CD1c-positive myeloid dendritic cell (primary cell): ENCODE results near the gene MCTP2.

ENCODE experiments used
- DNase-seq: peaks from one replicate; pipeline ENCODE4 v3.0.0-alpha.2; 2016; ENCODE audit errors: extremely low spot score

MCTP2 gene

GRCh38 chr15:94395640-94396039 is 164.3 kb downstream of the MCTP2 start:
- no peak for DNase-seq

- no peak for DNase-seq
These were observed 166.0 kb downstream of the MCTP2 start for GRCh38 chr15:94397337-94397736.

GRCh38 chr15:94398001-94398400 is 166.6 kb downstream of the MCTP2 start:
- no peak for DNase-seq

- DNase-seq = no peak
These were observed 169.4 kb downstream of the MCTP2 start for GRCh38 chr15:94400526-94401298.

GRCh38 chr15:94403331-94403730 is 172.0 kb downstream of the MCTP2 start:
- peak; percentile 12 for DNase-seq

GRCh38 chr15:94404733-94405283 is 173.4 kb downstream of the MCTP2 start:
- no peak for DNase-seq

- no peak for DNase-seq
These were observed 179.9 kb downstream of the MCTP2 start for GRCh38 chr15:94411285-94411684.

- no peak for DNase-seq
These were observed 180.5 kb downstream of the MCTP2 start for GRCh38 chr15:94411846-94412245.

GRCh38 chr15:94412979-94413746 is 181.8 kb downstream of the MCTP2 start:
- DNase-seq = peak; percentile 62

GRCh38 chr15:94414916-94415315 is 183.6 kb downstream of the MCTP2 start:
- DNase-seq = no peak

GRCh38 chr15:94416267-94416666 is 184.9 kb downstream of the MCTP2 start:
- no peak for DNase-seq

GRCh38 chr15:94416820-94417219 is 185.5 kb downstream of the MCTP2 start:
- no peak for DNase-seq

GRCh38 chr15:94417501-94418293 is 186.3 kb downstream of the MCTP2 start:
- no peak for DNase-seq

GRCh38 chr15:94421706-94422105 is 190.3 kb downstream of the MCTP2 start:
- DNase-seq = no peak

- no peak for DNase-seq
These were observed 200.9 kb downstream of the MCTP2 start for GRCh38 chr15:94432279-94432678.

GRCh38 chr15:94439158-94439557 is 207.8 kb downstream of the MCTP2 start:
- no peak for DNase-seq

GRCh38 chr15:94441760-94442159 is 210.4 kb downstream of the MCTP2 start:
- no peak for DNase-seq

- DNase-seq = no peak
These were observed 211.1 kb downstream of the MCTP2 start for GRCh38 chr15:94442480-94442879.

GRCh38 chr15:94443186-94443585 is 211.8 kb downstream of the MCTP2 start:
- no peak for DNase-seq

- DNase-seq = no peak
These were observed 214.3 kb downstream of the MCTP2 start for GRCh38 chr15:94445566-94446160.

GRCh38 chr15:94446441-94446840 is 215.1 kb downstream of the MCTP2 start:
- no peak for DNase-seq

- peak; percentile 33 for DNase-seq
These were observed 220.1 kb downstream of the MCTP2 start for GRCh38 chr15:94451466-94451865.
